Mucosa of stomach (tissue), 1 donor: ENCODE measurements around the gene LARGE1.

ENCODE experiments used
- H3K27me3 ChIP-seq: one replicate; pipeline ENCODE4 v1.7.0; 2013; ENCODE audit warnings: mild to moderate bottlenecking, low read length; ENCODE audit not compliant: control insufficient read depth, insufficient read depth
- H3K36me3 ChIP-seq: one replicate; pipeline ENCODE4 v1.7.0; 2013; ENCODE audit warnings: low read length; ENCODE audit not compliant: control insufficient read depth, insufficient read depth
- H3K4me1 ChIP-seq: one replicate; pipeline ENCODE4 v1.7.0; 2013; ENCODE audit warnings: mild to moderate bottlenecking, low read length; ENCODE audit not compliant: control insufficient read depth, insufficient read depth
- H3K4me3 ChIP-seq: one replicate; pipeline ENCODE4 v1.7.0; 2013; ENCODE audit warnings: low read length
- H3K9ac ChIP-seq: one replicate; pipeline ENCODE4 v1.7.0; 2013; ENCODE audit warnings: mild to moderate bottlenecking, low read length, moderate library complexity
- H3K9me3 ChIP-seq: one replicate; pipeline ENCODE4 v1.7.0; 2013; ENCODE audit warnings: mild to moderate bottlenecking, low read length, moderate library complexity; ENCODE audit not compliant: control insufficient read depth
- donor health status: Pancreatic carcinoma.

The LARGE1 gene

DNA sequence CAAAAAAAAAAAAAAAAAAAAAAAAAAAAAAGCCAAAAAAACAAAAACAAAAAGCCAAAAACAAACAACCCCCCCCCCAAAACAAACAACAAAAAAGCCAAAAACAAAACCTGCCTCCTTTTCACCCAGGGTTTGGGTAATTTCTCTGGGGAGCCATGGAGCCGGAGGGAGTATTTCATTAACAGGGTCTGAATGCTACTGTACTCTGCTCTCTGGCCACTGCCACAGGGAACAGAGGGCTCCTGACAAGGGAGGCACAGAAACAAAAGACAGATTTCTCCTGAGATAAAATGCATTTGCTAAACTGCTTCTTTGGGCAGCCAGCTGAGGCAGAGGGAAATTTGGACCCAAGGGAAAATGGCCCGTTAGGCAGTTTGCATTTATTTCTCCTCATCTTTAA lies 596.0 kb downstream of the LARGE1 start:
- Histone ChIP-seq H3K27me3 (no peaks in the 10 kb centered on the region), H3K4me1 (peaks cover 2% of the 10 kb centered on the region), H3K9ac (no peak overlapping the region), H3K4me3 (no peak overlapping the region), H3K36me3 (no peaks in the 10 kb centered on the region), H3K9me3 (no peaks in the 10 kb centered on the region)

DNA sequence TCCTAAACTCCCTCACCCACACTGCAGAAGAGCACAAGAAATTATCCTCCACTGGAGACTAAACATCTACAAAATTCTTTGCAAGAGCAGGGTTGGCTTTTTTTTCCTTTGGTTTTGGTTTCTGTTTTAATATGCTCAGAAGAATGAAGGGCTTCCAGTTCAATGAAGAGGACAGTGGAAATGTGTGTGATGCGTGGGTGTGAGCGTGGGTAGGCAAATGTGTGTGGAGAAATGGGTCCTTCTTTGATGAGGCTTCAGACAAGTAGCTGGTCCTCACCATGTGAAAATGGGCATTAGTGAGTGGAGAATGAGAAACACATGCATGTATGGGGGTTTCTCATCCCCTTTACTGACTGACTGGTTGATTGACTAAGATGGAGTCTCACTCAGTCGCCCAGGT lies 598.8 kb downstream of the LARGE1 start:
- no peak overlapping the region for H3K9ac ChIP-seq
- no peaks in the 10 kb centered on the region for H3K4me1 ChIP-seq
- H3K9me3 ChIP-seq: no peaks in the 10 kb centered on the region
- H3K36me3 ChIP-seq: no peaks in the 10 kb centered on the region
- H3K27me3 ChIP-seq: no peaks in the 10 kb centered on the region
- H3K4me3 ChIP-seq: no peak overlapping the region

- H3K9ac ChIP-seq: no peak overlapping the region
- no peaks in the 10 kb centered on the region for H3K36me3 ChIP-seq
- no peaks in the 10 kb centered on the region for H3K9me3 ChIP-seq
- H3K4me3 ChIP-seq: no peak overlapping the region
- H3K4me1 ChIP-seq: no peaks in the 10 kb centered on the region
- no peaks in the 10 kb centered on the region for H3K27me3 ChIP-seq
Observed at GRCh38 chr22:33315954-33316353, 604.3 kb downstream of the LARGE1 start.

DNA sequence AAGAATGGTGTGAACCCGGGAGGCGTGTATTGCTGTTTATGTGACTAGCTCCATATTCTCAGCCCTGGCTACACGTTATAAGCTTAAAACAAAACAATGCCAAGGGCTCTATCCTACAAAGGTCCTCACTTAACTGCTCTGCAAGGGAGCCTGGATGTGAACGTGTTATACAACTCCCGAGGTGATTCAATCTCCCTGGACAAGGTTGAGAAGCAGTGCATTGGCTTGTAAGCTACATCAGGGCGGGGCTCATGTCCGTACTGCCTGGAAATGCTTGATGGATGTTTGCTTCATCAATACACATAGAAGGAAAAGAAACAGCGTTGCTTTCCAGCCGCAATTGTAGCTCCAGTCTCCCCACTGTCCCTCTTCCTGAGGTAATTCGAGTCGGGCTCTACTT lies 605.2 kb downstream of the LARGE1 start:
- no peaks in the 10 kb centered on the region for H3K9me3 ChIP-seq
- H3K9ac ChIP-seq: no peak overlapping the region
- H3K4me1 ChIP-seq: no peaks in the 10 kb centered on the region
- no peaks in the 10 kb centered on the region for H3K36me3 ChIP-seq
- H3K27me3 ChIP-seq: no peaks in the 10 kb centered on the region
- H3K4me3 ChIP-seq: no peak overlapping the region

DNA sequence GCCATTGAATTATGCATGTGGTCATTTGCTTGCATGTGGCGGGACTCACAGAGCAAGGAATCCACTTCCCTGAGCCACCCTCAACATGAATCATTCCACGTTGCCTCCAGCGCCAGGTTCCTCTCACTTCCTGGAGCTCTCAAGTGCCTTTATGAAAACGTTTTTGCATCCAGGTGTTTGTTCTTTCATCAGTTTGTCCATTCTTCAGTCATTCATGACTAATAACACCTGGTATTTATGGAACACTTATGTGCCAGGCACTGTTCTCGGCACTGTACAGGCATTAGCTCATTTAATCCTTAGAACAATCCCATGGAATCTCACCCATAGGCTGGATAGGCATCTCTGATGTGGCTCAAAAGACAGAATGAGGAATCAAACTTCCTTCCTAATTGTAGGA lies 606.0 kb downstream of the LARGE1 start:
- Histone ChIP-seq H3K27me3 (no peaks in the 10 kb centered on the region), H3K36me3 (no peaks in the 10 kb centered on the region), H3K4me3 (no peak overlapping the region), H3K9me3 (no peaks in the 10 kb centered on the region), H3K4me1 (no peaks in the 10 kb centered on the region), H3K9ac (no peak overlapping the region)

GRCh38 chr22:33303099-33303498 lies 617.2 kb downstream of the LARGE1 start:
- Histone ChIP-seq H3K27me3 (no peaks in the 10 kb centered on the region), H3K9ac (no peak overlapping the region), H3K4me3 (no peak overlapping the region), H3K4me1 (peaks cover 8% of the 10 kb centered on the region), H3K36me3 (no peaks in the 10 kb centered on the region), H3K9me3 (no peaks in the 10 kb centered on the region)

DNA sequence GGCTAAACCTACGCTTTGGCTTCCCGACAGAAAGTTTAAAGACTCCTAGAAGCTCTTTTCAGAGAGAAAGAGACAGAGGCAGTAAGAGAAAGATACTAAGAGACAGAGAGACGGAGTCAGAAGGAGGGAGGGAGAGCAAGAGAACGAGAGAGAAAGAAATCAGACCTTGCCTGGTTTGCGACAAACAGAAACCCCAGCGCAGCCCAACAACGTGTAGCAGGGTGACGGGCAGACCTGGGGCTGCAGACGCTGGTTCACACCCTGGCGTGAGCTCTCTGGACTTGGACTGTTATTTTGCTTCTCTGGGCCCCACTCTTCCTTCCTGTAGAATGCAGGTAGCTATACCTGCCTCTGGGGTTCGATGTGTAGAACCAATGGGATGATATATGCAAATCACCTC lies 617.7 kb downstream of the LARGE1 start:
- Histone ChIP-seq H3K4me3 (no peak overlapping the region), H3K9me3 (no peaks in the 10 kb centered on the region), H3K36me3 (no peaks in the 10 kb centered on the region), H3K27me3 (no peaks in the 10 kb centered on the region), H3K4me1 (peaks cover 8% of the 10 kb centered on the region), H3K9ac (no peak overlapping the region)

GRCh38 chr22:33302049-33302545 lies 618.2 kb downstream of the LARGE1 start:
- no peak overlapping the region for H3K9ac ChIP-seq
- H3K27me3 ChIP-seq: no peaks in the 10 kb centered on the region
- peaks cover 8% of the 10 kb centered on the region for H3K4me1 ChIP-seq
- H3K36me3 ChIP-seq: no peaks in the 10 kb centered on the region
- H3K9me3 ChIP-seq: no peaks in the 10 kb centered on the region
- H3K4me3 ChIP-seq: no peak overlapping the region

- no peak overlapping the region for H3K4me3 ChIP-seq
- H3K9me3 ChIP-seq: no peaks in the 10 kb centered on the region
- H3K36me3 ChIP-seq: no peaks in the 10 kb centered on the region
- no peak overlapping the region for H3K9ac ChIP-seq
- peaks cover 8% of the 10 kb centered on the region for H3K4me1 ChIP-seq
- H3K27me3 ChIP-seq: no peaks in the 10 kb centered on the region
Observed at GRCh38 chr22:33300165-33300564, 620.1 kb downstream of the LARGE1 start.

DNA sequence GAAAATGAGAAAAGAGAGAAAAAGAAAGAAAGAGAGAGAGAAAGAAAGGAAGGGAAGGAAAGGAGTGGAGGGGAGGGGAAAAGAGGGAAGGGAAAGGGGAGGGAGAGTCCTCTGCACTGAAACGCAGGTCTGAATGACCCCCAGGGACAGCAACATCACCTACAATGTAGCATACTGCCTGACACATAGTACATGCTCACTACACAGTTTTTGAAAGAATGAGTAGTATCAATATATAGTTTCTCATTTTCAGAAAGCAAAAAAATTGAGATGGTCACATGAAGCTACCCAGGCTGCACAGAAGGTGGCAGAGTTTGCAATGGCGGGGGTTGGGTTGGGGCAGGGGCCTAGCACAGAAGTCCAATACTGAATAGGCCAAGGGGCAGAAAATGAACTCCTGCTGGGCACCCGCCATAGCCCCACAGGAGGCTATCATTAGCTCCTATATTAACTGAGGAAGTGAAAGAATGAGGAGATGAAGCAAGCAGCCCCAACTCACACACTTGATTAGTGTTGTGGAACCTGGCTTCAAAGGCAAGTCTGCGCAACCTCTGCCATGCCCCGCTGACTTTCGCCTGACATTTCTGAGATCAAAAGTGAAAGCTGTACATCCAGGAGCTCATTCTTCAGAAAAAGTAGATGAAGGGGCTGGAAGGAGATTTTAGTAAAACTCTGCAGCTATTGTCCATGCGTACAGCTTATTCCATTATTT lies 620.9 kb downstream of the LARGE1 start:
- Histone ChIP-seq H3K27me3 (no peaks in the 10 kb centered on the region), H3K9me3 (no peaks in the 10 kb centered on the region), H3K4me3 (no peak overlapping the region), H3K36me3 (no peaks in the 10 kb centered on the region), H3K9ac (no peak overlapping the region), H3K4me1 (peaks cover 8% of the 10 kb centered on the region)

DNA sequence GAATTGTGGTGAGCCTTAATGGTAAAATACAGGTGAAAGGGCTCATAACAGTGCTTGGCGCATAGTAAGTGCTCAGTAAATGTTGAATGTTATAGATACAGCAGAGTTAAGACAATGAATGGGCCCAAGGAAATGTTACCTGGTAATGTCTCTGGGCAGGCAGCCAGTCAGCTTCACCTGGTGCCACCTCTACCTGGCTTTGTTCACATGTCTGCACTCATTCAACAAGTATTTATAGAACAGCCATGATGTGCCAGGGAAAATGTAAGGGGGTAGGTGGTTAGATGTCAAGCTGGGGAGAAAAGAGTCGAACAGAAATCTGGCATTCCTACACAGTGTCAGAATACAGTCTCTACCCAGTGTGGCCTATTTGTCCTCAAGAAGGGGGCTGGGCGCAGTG lies 623.3 kb downstream of the LARGE1 start:
- no peak overlapping the region for H3K4me3 ChIP-seq
- H3K36me3 ChIP-seq: no peaks in the 10 kb centered on the region
- H3K9me3 ChIP-seq: no peaks in the 10 kb centered on the region
- no peak overlapping the region for H3K9ac ChIP-seq
- no peaks in the 10 kb centered on the region for H3K27me3 ChIP-seq
- peaks cover 8% of the 10 kb centered on the region for H3K4me1 ChIP-seq

DNA sequence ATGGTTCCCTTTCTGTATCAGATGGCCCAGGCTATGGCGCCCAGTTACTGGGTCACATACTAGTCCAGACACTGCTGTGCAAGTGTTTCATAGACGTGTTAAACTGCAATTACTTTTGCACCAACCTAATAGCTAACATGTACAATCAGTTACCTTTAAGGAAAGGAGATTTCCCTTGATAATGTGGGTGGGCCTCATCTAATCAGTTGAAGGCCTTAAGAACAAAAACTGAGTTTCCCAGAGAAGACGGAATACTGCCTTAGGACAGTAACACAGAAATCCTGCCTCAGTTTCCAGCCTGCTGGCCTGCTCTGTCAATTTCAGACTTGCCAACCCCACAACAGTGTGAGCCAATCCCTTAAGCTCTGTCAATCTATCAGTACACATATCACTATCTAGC lies 632.2 kb downstream of the LARGE1 start:
- Histone ChIP-seq H3K9me3 (no peaks in the 10 kb centered on the region), H3K9ac (no peak overlapping the region), H3K4me1 (no peaks in the 10 kb centered on the region), H3K4me3 (no peak overlapping the region), H3K27me3 (no peaks in the 10 kb centered on the region), H3K36me3 (no peaks in the 10 kb centered on the region)

- H3K27me3 ChIP-seq: no peaks in the 10 kb centered on the region
- H3K4me3 ChIP-seq: no peak overlapping the region
- H3K9ac ChIP-seq: no peak overlapping the region
- H3K9me3 ChIP-seq: no peaks in the 10 kb centered on the region
- H3K36me3 ChIP-seq: no peaks in the 10 kb centered on the region
- peaks cover 8% of the 10 kb centered on the region for H3K4me1 ChIP-seq
Observed at GRCh38 chr22:33275073-33275443, 645.2 kb downstream of the LARGE1 start.
